WI38 (cell line): ENCODE results near the gene RFPL4AL1.
"Not testable (repeated sequence)": the region's sequence is repeated elsewhere in the genome, so short reads cannot be mapped to it uniquely, and the experiment has no call there.

Source experiments
- H3K4me3 ChIP-seq: 2 replicates; pipeline ENCODE4 v1.5.1; 2011; ENCODE audit warnings: low read depth, mild to moderate bottlenecking, control low read depth, low read length
- TF ChIP-seq, protein P1 (sequence below): IDR thresholded peaks from 2 replicates; pipeline ENCODE4 v1.5.1; 2012; ENCODE audit warnings: low read depth, mild to moderate bottlenecking, control low read depth, low read length

Gene RFPL4AL1

DNA sequence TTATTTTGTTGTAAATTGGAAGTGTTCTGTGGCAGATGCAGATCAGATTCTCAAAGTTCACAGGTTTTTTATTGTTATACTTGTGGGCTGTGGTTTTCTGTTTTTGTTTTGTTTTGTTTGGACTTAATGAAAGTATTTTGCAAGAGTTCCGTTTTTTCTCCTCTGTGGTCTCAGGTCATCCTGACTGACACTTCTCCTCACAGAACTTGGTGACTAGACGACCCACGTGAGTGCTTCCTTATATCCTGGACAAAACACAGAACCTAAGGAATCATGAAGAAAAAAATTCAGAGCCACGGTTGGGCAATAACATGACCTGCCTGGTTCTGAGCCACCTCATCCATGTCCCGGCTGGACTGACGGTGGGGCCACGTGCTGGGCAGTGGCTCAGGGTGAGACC, 2.5 kb upstream of the RFPL4AL1 start:
- TF ChIP-seq, protein P1, sequence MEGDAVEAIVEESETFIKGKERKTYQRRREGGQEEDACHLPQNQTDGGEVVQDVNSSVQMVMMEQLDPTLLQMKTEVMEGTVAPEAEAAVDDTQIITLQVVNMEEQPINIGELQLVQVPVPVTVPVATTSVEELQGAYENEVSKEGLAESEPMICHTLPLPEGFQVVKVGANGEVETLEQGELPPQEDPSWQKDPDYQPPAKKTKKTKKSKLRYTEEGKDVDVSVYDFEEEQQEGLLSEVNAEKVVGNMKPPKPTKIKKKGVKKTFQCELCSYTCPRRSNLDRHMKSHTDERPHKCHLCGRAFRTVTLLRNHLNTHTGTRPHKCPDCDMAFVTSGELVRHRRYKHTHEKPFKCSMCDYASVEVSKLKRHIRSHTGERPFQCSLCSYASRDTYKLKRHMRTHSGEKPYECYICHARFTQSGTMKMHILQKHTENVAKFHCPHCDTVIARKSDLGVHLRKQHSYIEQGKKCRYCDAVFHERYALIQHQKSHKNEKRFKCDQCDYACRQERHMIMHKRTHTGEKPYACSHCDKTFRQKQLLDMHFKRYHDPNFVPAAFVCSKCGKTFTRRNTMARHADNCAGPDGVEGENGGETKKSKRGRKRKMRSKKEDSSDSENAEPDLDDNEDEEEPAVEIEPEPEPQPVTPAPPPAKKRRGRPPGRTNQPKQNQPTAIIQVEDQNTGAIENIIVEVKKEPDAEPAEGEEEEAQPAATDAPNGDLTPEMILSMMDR: no peak
- H3K4me3 ChIP-seq: no peak overlapping the region

DNA sequence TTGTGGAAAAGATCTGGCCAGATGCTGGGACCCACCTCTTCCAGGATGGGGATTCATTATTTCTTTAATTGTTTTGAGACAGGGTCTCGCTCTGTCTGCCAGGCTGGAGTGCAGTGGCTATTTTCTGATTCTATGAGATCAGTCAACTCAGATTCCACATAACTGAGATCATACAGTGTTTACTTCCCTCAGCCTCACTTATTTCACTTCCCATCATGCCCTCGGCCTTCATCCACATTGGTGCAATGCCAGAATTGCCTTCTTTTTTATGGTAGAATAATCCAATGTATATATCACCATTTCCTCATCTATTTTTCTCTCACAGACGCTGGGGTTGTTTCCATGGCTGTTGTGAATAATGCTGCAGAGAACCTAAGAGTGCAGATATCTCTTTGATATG, 714 bp downstream of the RFPL4AL1 start:
- not testable (repeated sequence) for H3K4me3 ChIP-seq

DNA sequence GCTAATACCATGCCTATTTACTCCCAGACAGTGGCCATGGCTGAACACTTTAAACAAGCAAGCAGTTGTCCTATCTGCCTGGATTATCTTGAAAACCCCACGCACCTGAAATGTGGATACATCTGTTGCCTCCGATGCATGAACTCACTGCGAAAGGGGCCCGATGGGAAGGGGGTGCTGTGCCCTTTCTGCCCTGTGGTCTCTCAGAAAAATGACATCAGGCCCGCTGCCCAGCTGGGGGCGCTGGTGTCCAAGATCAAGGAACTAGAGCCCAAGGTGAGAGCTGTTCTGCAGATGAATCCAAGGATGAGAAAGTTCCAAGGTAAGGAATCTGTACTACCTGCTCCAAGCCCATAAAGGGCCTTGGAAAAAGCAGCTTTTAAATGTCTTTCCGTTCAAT, 8.6 kb downstream of the RFPL4AL1 start:
- TF ChIP-seq, protein P1: no peak
- no peak overlapping the region for H3K4me3 ChIP-seq

DNA sequence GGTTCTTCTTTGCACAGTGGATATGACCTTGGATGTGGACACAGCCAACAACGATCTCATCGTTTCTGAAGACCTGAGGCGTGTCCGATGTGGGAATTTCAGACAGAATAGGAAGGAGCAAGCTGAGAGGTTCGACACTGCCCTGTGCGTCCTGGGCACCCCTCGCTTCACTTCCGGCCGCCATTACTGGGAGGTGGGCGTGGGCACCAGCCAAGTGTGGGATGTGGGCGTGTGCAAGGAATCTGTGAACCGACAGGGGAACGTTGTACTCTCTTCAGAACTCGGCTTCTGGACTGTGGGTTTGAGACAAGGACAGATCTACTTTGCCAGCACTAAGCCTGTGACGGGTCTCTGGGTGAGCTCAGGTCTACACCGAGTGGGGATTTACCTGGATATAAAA, 9.4 kb downstream of the RFPL4AL1 start:
- no peak overlapping the region for H3K4me3 ChIP-seq
- TF ChIP-seq, protein P1: no peak

DNA sequence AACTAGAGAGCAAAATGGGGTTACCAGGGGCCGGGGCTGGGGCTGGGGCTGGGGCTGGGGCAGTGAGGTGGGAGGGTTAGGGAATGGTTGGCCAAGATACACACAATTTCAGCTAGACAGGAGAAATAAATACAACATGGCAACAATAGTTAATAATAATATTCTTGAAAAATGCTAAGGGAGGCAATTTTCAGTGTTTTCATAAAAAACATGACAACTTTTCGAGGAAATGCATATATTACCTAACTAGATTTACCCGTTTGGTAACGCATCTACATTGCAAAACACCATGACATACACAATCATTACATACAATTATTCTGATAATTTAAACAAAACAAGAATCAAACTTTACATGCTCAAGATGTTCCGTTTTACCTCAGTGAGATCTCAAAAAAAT, 12.2 kb downstream of the RFPL4AL1 start:
- TF ChIP-seq, protein P1: no peak
- no peak overlapping the region for H3K4me3 ChIP-seq

DNA sequence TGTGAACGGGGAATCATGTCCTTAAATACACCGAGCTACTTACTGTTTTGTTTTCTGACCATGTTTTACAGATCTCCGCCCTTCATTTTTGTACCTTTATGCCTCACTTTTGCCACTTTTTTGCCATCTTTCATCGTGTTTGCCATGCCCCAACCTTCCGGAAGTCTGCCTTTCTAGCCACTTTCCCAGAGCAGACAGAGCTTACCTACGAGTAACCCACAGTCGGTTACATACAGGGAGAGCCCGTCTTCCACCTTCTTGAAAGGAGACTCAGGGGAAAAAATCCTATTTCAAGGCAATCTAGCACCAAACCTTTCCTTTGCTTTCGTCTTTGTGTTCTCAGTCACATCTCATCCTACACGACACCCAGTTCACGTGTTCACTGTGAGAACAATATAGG, 26.1 kb downstream of the RFPL4AL1 start:
- TF ChIP-seq, protein P1: no peak
- H3K4me3 ChIP-seq: no peak overlapping the region

DNA sequence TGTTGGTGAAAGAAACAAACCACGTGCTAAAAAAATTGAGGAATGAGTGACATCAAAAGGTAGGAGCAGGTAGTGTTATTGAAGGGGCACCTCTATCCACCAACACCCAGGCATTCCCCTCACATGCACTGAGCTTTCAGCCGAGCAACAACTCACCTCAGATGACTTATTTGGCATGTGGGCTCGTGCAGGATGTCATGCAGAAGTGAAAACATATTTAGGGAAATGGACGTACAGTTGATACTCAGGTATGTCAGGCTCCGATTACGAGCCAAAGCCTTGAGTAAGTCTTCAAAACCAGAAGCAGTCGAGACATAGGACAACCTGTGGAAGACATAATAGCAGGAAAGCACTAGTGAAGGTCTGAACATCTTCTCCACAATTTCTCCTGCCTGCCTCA, 32.5 kb downstream of the RFPL4AL1 start:
- TF ChIP-seq, protein P1: no peak
- no peak overlapping the region for H3K4me3 ChIP-seq

DNA sequence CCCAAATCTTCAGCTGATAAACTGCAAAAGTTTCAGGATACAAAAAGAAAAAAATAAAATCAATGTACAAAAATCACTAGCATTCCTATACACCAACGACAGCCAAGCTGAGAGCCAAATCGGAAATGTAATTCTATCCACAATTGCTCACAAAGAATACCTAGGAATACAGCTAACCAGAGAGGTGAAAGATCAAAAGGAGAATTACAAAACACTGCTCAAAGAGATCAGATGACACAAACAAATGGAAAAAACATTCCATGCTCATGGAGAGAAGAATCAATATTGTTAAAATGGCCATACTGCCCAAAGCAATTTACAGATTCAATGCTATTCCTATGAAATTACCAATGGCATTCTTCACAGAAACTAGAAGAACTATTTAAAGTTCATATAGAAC, 33.4 kb downstream of the RFPL4AL1 start:
- H3K4me3 ChIP-seq: no peak overlapping the region
- TF ChIP-seq, protein P1: no peak
